Immature natural killer cell (primary cell): Measurements from ENCODE around the gene TRDMT1. TPM values are rescaled to one million over a fixed set of nuclear protein-coding genes. Genes with fewer than 3 reads are reported as not detected.

Experiments
- DNase-seq, 3 donors: peaks; one replicate each; pipeline ENCODE4 v3.0.0; 2022; ENCODE audit warnings: mixed read lengths in 1 of 3
- H3K27ac Mint-ChIP-seq, 6 donors: one replicate each; pipeline ENCODE4 v1.8.0; 2020; ENCODE audit warnings: mixed read lengths in 6 of 6, mild to moderate bottlenecking in 5 of 6, inconsistent platforms in 4 of 6, moderate library complexity in 3 of 6
- H3K27me3 Mint-ChIP-seq, 3 donors: one replicate each; pipeline ENCODE4 v1.8.0; 2020 to 2021; ENCODE audit warnings: low read depth in 3 of 3, mild to moderate bottlenecking in 3 of 3, mixed read lengths in 3 of 3, moderate library complexity in 3 of 3, inconsistent platforms in 1 of 3
- H3K36me3 Mint-ChIP-seq, 3 donors: one replicate each; pipeline ENCODE4 v1.8.0; 2020; ENCODE audit warnings: mixed read lengths in 3 of 3, inconsistent platforms in 2 of 3, mild to moderate bottlenecking in 2 of 3
- H3K4me1 Mint-ChIP-seq, 2 donors: one replicate each; pipeline ENCODE4 v1.8.0; 2020; ENCODE audit warnings: inconsistent platforms in 2 of 2, mild to moderate bottlenecking in 2 of 2, mixed read lengths in 2 of 2, moderate library complexity in 1 of 2
- H3K4me3 Mint-ChIP-seq, 5 donors: one replicate each; pipeline ENCODE4 v1.8.0; 2020; ENCODE audit warnings: mild to moderate bottlenecking in 5 of 5, mixed read lengths in 5 of 5, inconsistent platforms in 3 of 5, moderate library complexity in 3 of 5
- H3K9me3 Mint-ChIP-seq, 6 donors: one replicate each; pipeline ENCODE4 v1.8.0; 2020; ENCODE audit warnings: mild to moderate bottlenecking in 6 of 6, mixed read lengths in 6 of 6, inconsistent platforms in 4 of 6, moderate library complexity in 3 of 6
- polyA plus RNA-seq, 3 donors: library from polyadenylated mRNA; unstranded; fragments of 300-500 nt; fragmentation: Illumina TruSeq; gene quantifications; one replicate each; pipeline ENCODE4 v1.2.3, GENCODE V29; 2021

The TRDMT1 gene
- polyA plus RNA-seq, 3 donors from 2014 or later: 1.4 to 7.8 (median 3.6) TPM

- no peaks in the 10 kb centered on the region for H3K9me3 Mint-ChIP-seq
- no peaks in the 10 kb centered on the region for H3K27me3 Mint-ChIP-seq
- DNase-seq: no peak
- H3K27ac Mint-ChIP-seq: no peak overlapping the region
- no peaks in the 10 kb centered on the region for H3K4me1 Mint-ChIP-seq
- H3K4me3 Mint-ChIP-seq: no peak overlapping the region
- peaks cover 0 to 22% (median 14%) of the 10 kb centered on the region in 3 donors for H3K36me3 Mint-ChIP-seq
Observed at GRCh38 chr10:17101257-17101909, 100.1 kb downstream of the TRDMT1 start.

- no peak overlapping the region for H3K27ac Mint-ChIP-seq
- no peak overlapping the region for H3K4me3 Mint-ChIP-seq
- H3K9me3 Mint-ChIP-seq: no peaks in the 10 kb centered on the region
- H3K4me1 Mint-ChIP-seq: no peaks in the 10 kb centered on the region
- no peak for DNase-seq
- H3K36me3 Mint-ChIP-seq: peaks cover 0 to 25% (median 14%) of the 10 kb centered on the region in 3 donors
- H3K27me3 Mint-ChIP-seq: no peaks in the 10 kb centered on the region
Observed at GRCh38 chr10:17100586-17100985, 100.9 kb downstream of the TRDMT1 start.

- no peak overlapping the region for H3K4me3 Mint-ChIP-seq
- H3K4me1 Mint-ChIP-seq: no peaks in the 10 kb centered on the region
- peaks cover 0 to 17% (median 0%) of the 10 kb centered on the region in 3 donors for H3K36me3 Mint-ChIP-seq
- DNase-seq: no peak
- H3K27ac Mint-ChIP-seq: no peak overlapping the region
- no peaks in the 10 kb centered on the region for H3K9me3 Mint-ChIP-seq
- H3K27me3 Mint-ChIP-seq: peaks cover 0 to 2% (median 0%) of the 10 kb centered on the region in 3 donors
Observed at GRCh38 chr10:17098012-17098411, 103.5 kb downstream of the TRDMT1 start.

Other genes with a start within 250 kb of the TRDMT1 start
- gene CUBN, start 71.9 kb downstream of the TRDMT1 start, polyA plus RNA-seq: 1 to 10 TPM in 1 of 3 donors, under 1 TPM in 1, not detected in 1; 0.16 to 1.2 TPM
- 100 to 1,000 TPM in 2 of 3 donors, 10 to 100 TPM in 1; 61.5 to 183 (median 142) TPM for gene VIM, start 26.6 kb upstream of the TRDMT1 start, polyA plus RNA-seq